ENCODE measurements around the gene HOXA10.

Gene HOXA10

DNA sequence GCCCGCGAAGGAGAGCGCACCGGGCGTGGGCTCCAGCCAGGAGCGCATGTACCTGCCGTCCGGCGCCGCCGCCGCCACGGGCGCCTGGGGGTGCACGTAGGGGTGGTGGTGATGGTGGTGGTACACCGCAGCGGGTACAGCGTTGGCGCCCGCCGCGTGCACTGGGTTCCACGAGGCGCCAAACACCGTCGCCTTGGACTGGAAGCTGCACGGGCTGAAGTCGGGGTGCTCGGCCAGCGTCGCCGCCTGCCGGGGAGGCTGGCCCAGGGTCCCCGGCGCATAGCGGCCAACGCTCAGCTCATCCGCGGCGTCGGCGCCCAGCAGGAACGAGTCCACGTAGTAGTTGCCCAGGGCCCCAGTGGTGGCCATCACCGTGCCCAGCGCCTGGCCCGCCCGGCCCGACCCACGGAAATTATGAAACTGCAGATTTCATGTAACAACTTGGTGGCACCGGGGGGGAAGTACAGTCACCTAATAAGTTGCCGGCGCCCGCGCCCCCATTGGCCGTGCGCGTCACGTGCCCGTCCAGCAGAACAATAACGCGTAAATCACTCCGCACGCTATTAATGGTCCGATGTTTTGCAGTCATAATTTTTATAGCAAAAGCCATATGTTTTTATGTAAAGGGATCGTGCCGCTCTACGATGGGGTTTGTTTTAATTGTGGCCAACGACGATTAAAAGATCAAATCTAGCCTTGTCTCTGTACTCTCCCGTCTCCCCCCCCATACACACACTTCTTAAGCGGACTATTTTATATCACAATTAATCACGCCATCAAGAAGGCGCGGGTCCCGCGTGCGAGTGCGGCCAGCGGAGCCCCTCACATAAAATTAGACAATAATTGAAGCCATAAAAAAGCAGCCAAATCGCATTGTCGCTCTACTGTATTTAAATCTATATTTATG, 8.8 kb downstream of the HOXA10 start, which contains the start of gene HOXA9:
HOXA9 (minus strand) TSS at position 449 of the 907 bp plus-strand sequence; CDS start at position 369, 80 bp downstream.
- peak within 1 kb of the TSS; percentile 97 for H3K9ac ChIP-seq (ENCODE audit: low read depth, low read length)
- peak within 1 kb of the TSS; percentile 88 for H3K4me3 ChIP-seq (ENCODE audit: low read length)
- H3K4me2 ChIP-seq (ENCODE audit: low read length), result peak within 1 kb of the TSS; percentile 98
- peaks cover 41% of the 10 kb centered on the region for H3K4me1 ChIP-seq (ENCODE audit: control insufficient read depth, insufficient read depth, low read length)
- no peaks in the 10 kb centered on the region for H3K9me3 ChIP-seq (replicated peaks; ENCODE audit: low read length)
- H3K27me3 ChIP-seq (ENCODE audit: control insufficient read depth, insufficient read depth, low read length), result no peaks in the 10 kb centered on the region
- H3K36me3 ChIP-seq (ENCODE audit: insufficient read depth, low read length), result peaks cover 9% of the 10 kb centered on the region

DNA sequence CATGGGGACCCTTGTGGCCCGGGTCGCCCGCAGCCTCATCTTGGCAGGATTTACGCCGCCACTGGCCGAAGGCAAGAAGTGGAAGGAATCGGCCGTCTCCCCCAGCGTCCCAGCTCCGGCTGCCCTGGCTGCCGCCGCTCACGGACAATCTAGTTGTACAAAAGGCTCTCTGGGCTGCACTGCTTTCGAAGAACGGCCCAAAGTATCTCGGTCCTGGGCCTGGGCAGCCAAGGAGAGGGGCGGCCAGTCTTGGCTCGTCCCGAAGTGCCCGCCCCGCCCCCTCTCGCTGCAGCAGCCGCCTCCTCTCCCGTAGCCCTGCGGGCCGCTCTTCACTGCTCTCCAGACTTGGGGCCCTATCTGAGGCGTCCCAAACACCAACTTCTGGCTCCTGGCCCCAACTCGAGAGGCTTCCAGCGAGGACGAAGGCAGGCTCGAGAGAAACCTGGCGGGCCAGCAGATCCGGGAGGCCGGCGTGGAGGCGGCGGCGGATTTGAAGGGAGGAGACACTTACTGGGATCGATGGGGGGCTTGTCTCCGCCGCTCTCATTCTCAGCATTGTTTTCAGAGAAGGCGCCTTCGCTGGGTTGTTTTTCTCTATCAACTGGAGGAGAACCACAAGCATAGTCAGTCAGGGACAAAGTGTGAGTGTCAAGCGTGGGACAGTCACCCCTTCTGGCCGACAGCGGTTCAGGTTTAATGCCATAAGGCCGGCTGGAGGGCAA, 9.6 kb downstream of the HOXA10 start:
- Histone ChIP-seq H3K9ac (ENCODE audit: low read depth, low read length) (peak overlapping the region; percentile 97), H3K4me1 (ENCODE audit: control insufficient read depth, insufficient read depth, low read length) (peaks cover 46% of the 10 kb centered on the region), H3K4me2 (ENCODE audit: low read length) (peak overlapping the region; percentile 98), H3K27me3 (ENCODE audit: control insufficient read depth, insufficient read depth, low read length) (no peaks in the 10 kb centered on the region), H3K9me3 (replicated peaks; ENCODE audit: low read length) (no peaks in the 10 kb centered on the region), H3K36me3 (ENCODE audit: insufficient read depth, low read length) (peaks cover 9% of the 10 kb centered on the region), H3K4me3 (ENCODE audit: low read length) (peak overlapping the region; percentile 88)

DNA sequence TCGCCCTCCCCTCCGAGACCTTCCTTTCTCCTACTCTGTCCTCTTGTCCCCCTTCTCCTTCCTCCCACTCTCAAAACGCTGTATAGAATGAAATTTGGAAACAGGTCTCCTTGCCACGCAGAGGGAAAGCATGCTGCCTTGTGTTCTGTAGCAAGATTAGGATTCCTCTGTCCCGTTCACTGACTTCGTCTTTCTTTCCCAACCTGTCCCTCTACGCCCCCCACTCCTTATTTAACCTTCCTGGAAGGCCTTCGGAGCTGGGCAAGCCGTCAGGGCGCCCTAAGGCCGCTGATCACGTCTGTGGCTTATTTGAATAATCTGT, 10.1 kb downstream of the HOXA10 start:
- Histone ChIP-seq H3K9me3 (replicated peaks; ENCODE audit: low read length) (no peaks in the 10 kb centered on the region), H3K4me2 (ENCODE audit: low read length) (peak overlapping the region; percentile 98), H3K9ac (ENCODE audit: low read depth, low read length) (peak overlapping the region; percentile 97), H3K36me3 (ENCODE audit: insufficient read depth, low read length) (peaks cover 9% of the 10 kb centered on the region), H3K4me1 (ENCODE audit: control insufficient read depth, insufficient read depth, low read length) (peaks cover 46% of the 10 kb centered on the region), H3K4me3 (ENCODE audit: low read length) (peak overlapping the region; percentile 88), H3K27me3 (ENCODE audit: control insufficient read depth, insufficient read depth, low read length) (no peaks in the 10 kb centered on the region)

DNA sequence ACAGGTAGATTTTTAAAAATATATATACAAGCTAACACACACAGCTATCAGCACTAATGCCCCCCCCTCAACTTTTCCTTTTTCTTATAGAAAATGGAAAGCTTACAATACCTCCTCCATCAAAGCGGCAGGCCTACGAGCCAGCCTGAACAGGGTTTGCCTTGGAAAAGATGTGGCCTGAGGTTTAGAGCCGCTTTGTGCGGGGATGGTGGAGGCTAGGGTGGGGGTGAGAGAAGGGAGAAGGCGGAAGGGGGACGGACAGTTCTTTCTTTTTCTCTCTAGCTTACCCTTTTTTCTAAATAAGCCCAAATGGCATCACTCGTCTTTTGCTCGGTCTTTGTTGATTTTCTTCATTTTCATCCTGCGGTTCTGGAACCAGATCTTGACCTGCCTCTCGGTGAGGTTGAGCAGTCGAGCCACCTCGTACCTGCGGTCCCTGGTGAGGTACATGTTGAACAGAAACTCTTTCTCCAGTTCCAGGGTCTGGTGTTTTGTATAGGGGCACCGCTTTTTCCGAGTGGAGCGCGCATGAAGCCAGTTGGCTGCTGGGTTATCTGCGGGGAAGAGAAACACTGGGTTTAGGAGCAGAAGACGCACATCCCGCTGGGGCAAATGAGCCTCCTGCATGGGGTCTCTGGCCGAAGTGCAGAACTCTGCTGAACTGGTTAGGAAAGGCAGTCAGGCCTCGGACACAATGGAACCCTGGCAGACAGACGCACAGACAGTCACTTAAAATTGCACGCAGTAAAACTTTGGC, 10.7 kb downstream of the HOXA10 start:
- H3K4me1 ChIP-seq (ENCODE audit: control insufficient read depth, insufficient read depth, low read length), result peaks cover 41% of the 10 kb centered on the region
- no peaks in the 10 kb centered on the region for H3K9me3 ChIP-seq (replicated peaks; ENCODE audit: low read length)
- peak overlapping the region; percentile 98 for H3K4me2 ChIP-seq (ENCODE audit: low read length)
- peak overlapping the region; percentile 97 for H3K9ac ChIP-seq (ENCODE audit: low read depth, low read length)
- H3K36me3 ChIP-seq (ENCODE audit: insufficient read depth, low read length), result peaks cover 9% of the 10 kb centered on the region
- no peaks in the 10 kb centered on the region for H3K27me3 ChIP-seq (ENCODE audit: control insufficient read depth, insufficient read depth, low read length)
- peak overlapping the region; percentile 88 for H3K4me3 ChIP-seq (ENCODE audit: low read length)

DNA sequence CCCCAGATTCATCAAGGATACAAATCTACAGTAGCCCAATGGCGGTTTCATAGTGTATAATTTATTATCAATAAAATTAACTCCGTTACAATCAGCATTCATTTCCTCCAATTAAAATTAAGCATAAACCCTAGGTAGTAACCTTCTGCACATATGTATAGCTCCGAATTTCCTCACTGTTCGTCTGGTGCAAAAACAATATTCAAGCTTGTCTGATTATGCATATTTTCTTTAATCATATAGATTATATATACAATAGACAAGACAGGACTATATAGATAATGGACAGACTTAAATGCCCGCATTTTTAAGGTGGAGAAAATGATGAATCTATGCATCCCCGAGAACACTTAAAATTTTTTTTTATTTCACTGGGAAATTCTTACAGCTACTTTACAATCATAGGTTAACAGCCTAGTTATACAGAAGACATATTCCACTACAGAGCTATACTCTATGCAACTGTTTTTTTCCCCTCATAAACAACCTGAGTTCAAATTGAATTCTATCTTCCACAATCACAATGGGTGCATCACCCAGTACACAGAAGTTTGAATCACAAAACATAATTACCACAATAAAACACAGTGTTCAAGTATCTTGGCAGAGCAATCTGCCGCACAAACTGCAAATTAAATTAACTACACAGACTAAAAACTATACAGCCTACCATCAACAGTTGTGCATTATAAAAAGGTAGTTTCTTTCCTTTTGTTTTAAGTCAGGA, 11.4 kb downstream of the HOXA10 start:
- Histone ChIP-seq H3K27me3 (ENCODE audit: control insufficient read depth, insufficient read depth, low read length) (no peaks in the 10 kb centered on the region), H3K36me3 (ENCODE audit: insufficient read depth, low read length) (peaks cover 9% of the 10 kb centered on the region), H3K4me1 (ENCODE audit: control insufficient read depth, insufficient read depth, low read length) (peaks cover 34% of the 10 kb centered on the region), H3K4me3 (ENCODE audit: low read length) (peak overlapping the region; percentile 88), H3K9me3 (replicated peaks; ENCODE audit: low read length) (no peaks in the 10 kb centered on the region), H3K9ac (ENCODE audit: low read depth, low read length) (peak overlapping the region; percentile 97), H3K4me2 (ENCODE audit: low read length) (peak overlapping the region; percentile 98)

DNA sequence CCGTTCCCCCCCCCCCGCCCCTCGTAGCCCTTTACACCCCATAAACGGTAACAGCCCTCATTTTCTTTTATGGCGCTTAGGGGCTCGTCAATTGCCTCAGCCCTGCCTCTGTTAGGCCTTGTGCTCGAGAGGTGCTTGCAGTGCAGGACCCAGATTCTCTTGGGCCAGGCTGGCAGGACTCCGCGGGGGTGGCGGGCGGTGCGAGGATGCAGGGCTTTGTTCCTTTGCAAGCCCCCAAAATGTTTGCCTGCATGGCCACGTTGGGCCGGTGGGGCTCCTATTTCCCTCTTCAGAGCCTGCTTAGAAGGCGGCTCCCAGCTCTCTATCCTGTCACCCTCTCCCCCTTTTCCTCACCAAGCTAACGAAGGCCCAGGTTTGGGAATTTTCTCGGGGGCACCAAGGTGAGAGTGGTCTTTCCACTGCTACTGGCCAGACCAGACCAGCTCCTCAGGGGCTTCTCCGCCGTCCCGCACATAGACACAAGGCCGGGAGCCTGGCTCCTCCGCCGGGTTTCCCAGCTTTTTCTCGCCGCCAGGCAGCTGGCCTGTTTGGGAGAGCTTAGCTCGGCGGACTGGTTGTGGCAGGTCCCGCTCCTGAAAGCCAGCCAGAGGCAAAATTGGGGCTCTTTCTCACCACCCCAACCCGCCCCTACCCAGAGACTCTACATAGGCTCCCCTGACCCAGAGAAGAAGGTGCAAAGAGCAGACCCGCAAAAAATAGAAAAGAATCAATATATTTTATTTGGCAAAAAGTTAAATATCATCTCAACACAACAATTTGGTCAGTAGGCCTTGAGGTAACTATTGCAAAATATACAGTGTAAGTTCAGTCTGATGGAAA, 12.2 kb downstream of the HOXA10 start:
- Histone ChIP-seq H3K9ac (ENCODE audit: low read depth, low read length) (peak overlapping the region; percentile 97), H3K4me3 (ENCODE audit: low read length) (peak overlapping the region; percentile 88), H3K36me3 (ENCODE audit: insufficient read depth, low read length) (peaks cover 9% of the 10 kb centered on the region), H3K27me3 (ENCODE audit: control insufficient read depth, insufficient read depth, low read length) (no peaks in the 10 kb centered on the region), H3K4me2 (ENCODE audit: low read length) (peak overlapping the region; percentile 98), H3K9me3 (replicated peaks; ENCODE audit: low read length) (no peaks in the 10 kb centered on the region), H3K4me1 (ENCODE audit: control insufficient read depth, insufficient read depth, low read length) (peaks cover 27% of the 10 kb centered on the region)

DNA sequence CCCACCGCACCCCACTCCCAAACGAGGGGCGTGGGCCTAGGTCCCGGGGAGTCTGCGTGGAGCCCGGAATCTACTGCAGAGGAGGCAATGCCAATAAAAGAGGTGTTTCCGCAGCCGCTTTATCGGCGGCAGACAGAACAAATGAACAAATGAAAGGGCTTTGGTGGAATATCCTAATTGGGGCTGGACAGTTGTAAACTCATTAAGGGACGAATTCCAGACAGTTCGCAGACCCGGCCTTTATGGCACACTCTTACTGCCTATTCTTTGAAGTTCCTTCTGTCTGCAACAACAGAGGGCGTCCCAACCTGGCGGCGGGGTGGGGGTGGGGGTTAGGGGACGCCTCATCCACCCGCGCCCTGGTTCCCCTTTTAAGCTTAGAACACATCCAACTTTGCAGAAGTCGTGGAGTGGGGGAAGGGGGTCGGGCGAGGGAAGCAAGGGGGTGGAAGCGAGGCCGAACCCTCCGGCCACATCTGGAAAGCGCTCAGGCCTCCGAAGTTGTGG, 12.9 kb downstream of the HOXA10 start:
- H3K27me3 ChIP-seq (ENCODE audit: control insufficient read depth, insufficient read depth, low read length), result no peaks in the 10 kb centered on the region
- peak overlapping the region; percentile 67 for H3K9ac ChIP-seq (ENCODE audit: low read depth, low read length)
- H3K36me3 ChIP-seq (ENCODE audit: insufficient read depth, low read length), result peaks cover 9% of the 10 kb centered on the region
- peak overlapping the region; percentile 82 for H3K4me3 ChIP-seq (ENCODE audit: low read length)
- H3K4me1 ChIP-seq (ENCODE audit: control insufficient read depth, insufficient read depth, low read length), result peaks cover 22% of the 10 kb centered on the region
- H3K4me2 ChIP-seq (ENCODE audit: low read length), result peak overlapping the region; percentile 99
- no peaks in the 10 kb centered on the region for H3K9me3 ChIP-seq (replicated peaks; ENCODE audit: low read length)

DNA sequence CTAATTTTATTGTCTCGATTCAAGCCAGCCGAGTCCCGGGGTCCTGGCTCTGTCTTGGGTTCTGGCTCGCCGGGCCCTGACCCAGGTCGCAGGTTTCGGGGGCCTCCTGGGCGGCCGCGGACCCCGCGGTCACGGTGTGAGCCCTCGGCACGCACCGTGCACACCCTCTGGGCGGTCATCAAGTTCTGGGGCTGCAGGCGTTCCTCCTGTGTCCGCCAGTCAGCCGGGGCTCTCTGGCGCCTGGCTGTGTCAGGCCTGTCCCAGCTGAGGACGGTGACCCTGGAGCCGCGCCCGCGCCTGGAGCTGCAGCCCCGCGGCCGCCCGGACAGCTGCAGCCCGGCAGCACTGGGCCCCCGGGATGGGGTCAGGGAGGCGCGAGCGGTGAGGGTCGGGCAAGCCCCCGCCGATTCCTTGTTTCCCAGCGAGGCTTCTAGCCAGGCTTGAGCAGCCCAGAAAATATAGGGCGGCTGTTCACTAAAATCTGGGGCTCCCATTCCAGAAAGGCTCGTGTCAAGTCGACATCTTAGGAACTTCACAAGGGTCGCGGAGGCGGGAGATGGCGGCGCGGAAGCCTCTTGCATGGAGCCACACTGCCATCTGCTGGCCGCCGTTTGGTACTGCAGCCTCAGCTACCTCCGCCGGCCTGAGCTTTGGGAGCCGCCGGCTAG, 13.4 kb downstream of the HOXA10 start:
- no peaks in the 10 kb centered on the region for H3K9me3 ChIP-seq (replicated peaks; ENCODE audit: low read length)
- H3K4me2 ChIP-seq (ENCODE audit: low read length), result peak overlapping the region; percentile 99
- H3K9ac ChIP-seq (ENCODE audit: low read depth, low read length), result peak overlapping the region; percentile 85
- peaks cover 9% of the 10 kb centered on the region for H3K36me3 ChIP-seq (ENCODE audit: insufficient read depth, low read length)
- no peaks in the 10 kb centered on the region for H3K27me3 ChIP-seq (ENCODE audit: control insufficient read depth, insufficient read depth, low read length)
- peak overlapping the region; percentile 82 for H3K4me3 ChIP-seq (ENCODE audit: low read length)
- peaks cover 18% of the 10 kb centered on the region for H3K4me1 ChIP-seq (ENCODE audit: control insufficient read depth, insufficient read depth, low read length)

DNA sequence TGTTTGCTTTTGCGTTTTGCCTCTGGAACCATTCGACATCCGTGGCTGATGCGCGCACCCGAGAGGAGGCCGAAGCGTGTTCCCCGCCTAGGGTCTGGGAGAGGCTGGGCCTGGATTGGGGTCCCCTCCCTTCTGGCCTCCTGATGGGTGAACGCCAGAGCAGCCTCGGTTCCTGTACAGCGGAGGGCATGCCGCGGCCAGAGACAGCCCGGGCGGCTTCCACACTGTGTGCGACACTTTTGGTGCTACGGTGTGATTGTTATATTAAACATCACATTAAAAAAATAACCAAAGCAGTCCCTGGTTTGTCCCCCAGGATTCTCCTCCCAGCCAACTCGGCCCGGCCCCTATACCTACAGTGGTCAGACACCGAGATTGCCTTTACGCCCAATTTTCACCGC, 14.0 kb downstream of the HOXA10 start:
- H3K9ac ChIP-seq (ENCODE audit: low read depth, low read length), result peak overlapping the region; percentile 85
- H3K4me1 ChIP-seq (ENCODE audit: control insufficient read depth, insufficient read depth, low read length), result peaks cover 23% of the 10 kb centered on the region
- no peaks in the 10 kb centered on the region for H3K9me3 ChIP-seq (replicated peaks; ENCODE audit: low read length)
- peaks cover 9% of the 10 kb centered on the region for H3K36me3 ChIP-seq (ENCODE audit: insufficient read depth, low read length)
- peak overlapping the region; percentile 99 for H3K4me2 ChIP-seq (ENCODE audit: low read length)
- H3K27me3 ChIP-seq (ENCODE audit: control insufficient read depth, insufficient read depth, low read length), result no peaks in the 10 kb centered on the region
- peak overlapping the region; percentile 82 for H3K4me3 ChIP-seq (ENCODE audit: low read length)

Measured in skeletal muscle satellite cell (primary cell).